SK-N-SH treated with all-trans-retinoic acid at 6 μM for 48 hours (cell line): ENCODE measurements around the gene OR52E1.

Source experiments
- ATAC-seq: fragments of 200-7000 bp; cut with Tn5 transposase; 3 replicates; pipeline ENCODE4 v1.9.1; 2020; ENCODE audit warnings: mild to moderate bottlenecking, moderate library complexity
- ARNTL ChIP-seq: fragments of 450-650 bp; formaldehyde crosslinking; IDR thresholded peaks from 2 replicates; pipeline ENCODE4 v1.5.0; 2020; ENCODE audit warnings: low read depth, mild to moderate bottlenecking, moderate library complexity, borderline replicate concordance
- BACH2 ChIP-seq: fragments of 250-450 bp; sonication (Bioruptor Pico); IDR thresholded peaks from 2 replicates; pipeline ENCODE4 v1.9.0; 2021; ENCODE audit warnings: mild to moderate bottlenecking, borderline replicate concordance
- CSDC2 ChIP-seq: fragments of 250-450 bp; sonication (Bioruptor Pico); IDR thresholded peaks from 2 replicates; pipeline ENCODE4 v1.5.0; 2020; ENCODE audit warnings: mild to moderate bottlenecking, moderate library complexity
- GLIS3 ChIP-seq: fragments of 250-450 bp; sonication (Bioruptor Pico); IDR thresholded peaks from 2 replicates; pipeline ENCODE4 v1.5.0; 2020; ENCODE audit warnings: mild to moderate bottlenecking, moderate library complexity
- ISL1 ChIP-seq: fragments of 250-450 bp; sonication (Bioruptor Pico); IDR thresholded peaks from 2 replicates; pipeline ENCODE4 v2.1.2; 2022; ENCODE audit warnings: mild to moderate bottlenecking, moderate library complexity
- OSR1 ChIP-seq: fragments of 250-450 bp; sonication (Bioruptor Pico); IDR thresholded peaks from 2 replicates; pipeline ENCODE4 v1.8.0; 2022; ENCODE audit warnings: moderate library complexity, mild to moderate bottlenecking, inconsistent platforms
- PATZ1 ChIP-seq: fragments of 250-450 bp; sonication (Bioruptor Pico); IDR thresholded peaks from 2 replicates; pipeline ENCODE4 v1.8.0; 2020; ENCODE audit warnings: mild to moderate bottlenecking, moderate library complexity, borderline replicate concordance
- POU6F1 ChIP-seq: fragments of 250-450 bp; sonication (Bioruptor Pico); IDR thresholded peaks from 2 replicates; pipeline ENCODE4 v1.8.0; 2021; ENCODE audit warnings: low read depth, mild to moderate bottlenecking, moderate library complexity, borderline replicate concordance
- PPARA ChIP-seq: fragments of 250-450 bp; sonication (Bioruptor Pico); IDR thresholded peaks from 2 replicates; pipeline ENCODE4 v1.5.0; 2020; ENCODE audit warnings: mild to moderate bottlenecking, borderline replicate concordance
- RARB ChIP-seq: fragments of 250-450 bp; sonication (Bioruptor Pico); IDR thresholded peaks from 2 replicates; pipeline ENCODE4 v1.8.0; 2021; ENCODE audit warnings: mild to moderate bottlenecking, moderate library complexity
- SNAI2 ChIP-seq: fragments of 250-450 bp; sonication (Bioruptor Pico); IDR thresholded peaks from 2 replicates; pipeline ENCODE4 v1.5.0; 2020; ENCODE audit warnings: mild to moderate bottlenecking, moderate library complexity
- TCF4 ChIP-seq: fragments of 250-450 bp; sonication (Bioruptor Pico); IDR thresholded peaks from 2 replicates; pipeline ENCODE4 v1.8.0; 2021; ENCODE audit warnings: mild to moderate bottlenecking, moderate library complexity, borderline replicate concordance
- TOX ChIP-seq: fragments of 250-450 bp; sonication (Bioruptor Pico); IDR thresholded peaks from 2 replicates; pipeline ENCODE4 v1.8.0; 2021; ENCODE audit warnings: mild to moderate bottlenecking, moderate library complexity, borderline replicate concordance
- TSHZ2 ChIP-seq: fragments of 250-450 bp; sonication (Bioruptor Pico); IDR thresholded peaks from 2 replicates; pipeline ENCODE4 v1.5.0; 2020; ENCODE audit warnings: mild to moderate bottlenecking, moderate library complexity
- ZC3H10 ChIP-seq: fragments of 250-450 bp; sonication (Bioruptor Pico); IDR thresholded peaks from 2 replicates; pipeline ENCODE4 v1.5.1; 2021; ENCODE audit warnings: mild to moderate bottlenecking, moderate library complexity
- ZFP3 ChIP-seq: fragments of 250-450 bp; sonication (Bioruptor Pico); IDR thresholded peaks from 2 replicates; pipeline ENCODE4 v1.5.0; 2020; ENCODE audit warnings: mild to moderate bottlenecking, moderate library complexity
- ZFP30 ChIP-seq: fragments of 450-650 bp; formaldehyde crosslinking; IDR thresholded peaks from 2 replicates; pipeline ENCODE4 v1.5.0; 2022; ENCODE audit warnings: mild to moderate bottlenecking, moderate library complexity
- ZNF565 ChIP-seq: fragments of 450-650 bp; formaldehyde crosslinking; conservative IDR thresholded peaks from 2 replicates; pipeline ENCODE4 v1.5.0; 2020; ENCODE audit warnings: low read depth, mild to moderate bottlenecking, moderate library complexity
- ZNF70 ChIP-seq: fragments of 450-650 bp; formaldehyde crosslinking; IDR thresholded peaks from 2 replicates; pipeline ENCODE4 v1.5.0; 2020; ENCODE audit warnings: mild to moderate bottlenecking, moderate library complexity
- ZNF8 ChIP-seq: fragments of 450-650 bp; formaldehyde crosslinking; IDR thresholded peaks from 2 replicates; pipeline ENCODE4 v1.5.0; 2020; ENCODE audit warnings: mild to moderate bottlenecking, moderate library complexity
- TF ChIP-seq, protein P1 (sequence below): fragments of 250-450 bp; sonication (Bioruptor Pico); IDR thresholded peaks from 2 replicates; pipeline ENCODE4 v1.5.1; 2020; ENCODE audit warnings: low read depth, mild to moderate bottlenecking, moderate library complexity

OR52E1 gene

DNA sequence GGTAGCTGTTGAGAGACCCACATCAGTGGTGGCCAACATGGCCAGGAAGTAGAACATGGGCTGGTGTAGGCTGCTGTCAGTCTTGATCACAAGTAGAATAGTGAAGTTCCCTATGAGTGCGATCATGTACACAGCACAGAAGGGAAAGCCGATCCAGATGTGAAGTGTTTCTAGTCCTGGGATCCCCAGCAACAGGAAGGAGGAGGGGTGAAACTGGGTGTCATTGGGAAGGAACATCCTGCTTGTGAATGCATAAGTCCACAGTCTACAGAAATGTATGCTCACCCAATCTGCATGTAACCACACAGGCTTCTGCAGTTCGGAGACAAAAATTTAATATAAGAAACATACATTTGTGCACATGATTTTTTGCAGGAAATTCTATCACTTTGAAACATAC lies 10.0 kb upstream of the OR52E1 start, which contains the start of gene OR52E2:
OR52E2 (minus strand) TSS at position 237 of the 400 bp plus-strand sequence; CDS start at position 237, 0 bp downstream.
- ATAC-seq, result no peak
- no peak for TF ChIP-seq ZNF8
- TF ChIP-seq OSR1 (CRISPR knock-in tag), result no peak
- TF ChIP-seq ZNF70 (CRISPR knock-in tag), result no peak
- TF ChIP-seq ARNTL (CRISPR knock-in tag), result no peak

DNA sequence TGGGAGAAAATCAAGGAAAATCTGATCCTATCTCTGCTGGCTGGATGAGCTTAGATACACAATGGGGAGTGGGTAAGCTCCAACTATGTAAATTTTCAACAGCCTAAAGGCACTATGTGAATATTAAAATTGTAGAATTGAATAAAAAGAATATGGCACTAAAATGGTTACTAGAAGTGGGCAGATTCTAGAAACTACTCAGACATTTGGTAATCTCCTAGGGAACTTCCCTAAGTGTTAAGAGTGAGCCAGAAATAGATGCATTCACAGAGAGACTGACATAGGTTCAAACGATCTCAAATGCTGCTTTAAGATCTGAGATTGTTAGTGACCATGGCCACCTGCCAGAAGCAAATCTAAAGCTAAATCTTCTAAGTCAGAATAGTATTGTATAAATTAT lies 4.3 kb upstream of the OR52E1 start:
- TF ChIP-seq TOX (CRISPR knock-in tag) (no peak), RARB (CRISPR knock-in tag) (no peak), GLIS3 (no peak), ISL1 (CRISPR knock-in tag) (no peak), CSDC2 (no peak), OSR1 (CRISPR knock-in tag) (no peak), ZNF70 (CRISPR knock-in tag) (no peak)
- no peak for ATAC-seq

GRCh38 chr11:5071799-5072198 lies 2.4 kb downstream of the OR52E1 start:
- no peak for ATAC-seq
- no peak for TF ChIP-seq ZFP3 (CRISPR knock-in tag)
- TF ChIP-seq TSHZ2 (CRISPR knock-in tag), result no peak
- TF ChIP-seq POU6F1 (CRISPR knock-in tag), result no peak
- TF ChIP-seq TOX (CRISPR knock-in tag), result no peak
- no peak for TF ChIP-seq ZNF70 (CRISPR knock-in tag)
- TF ChIP-seq RARB (CRISPR knock-in tag), result no peak
- no peak for TF ChIP-seq SNAI2 (CRISPR knock-in tag)
- no peak for TF ChIP-seq TCF4 (CRISPR knock-in tag)
- TF ChIP-seq, protein P1, sequence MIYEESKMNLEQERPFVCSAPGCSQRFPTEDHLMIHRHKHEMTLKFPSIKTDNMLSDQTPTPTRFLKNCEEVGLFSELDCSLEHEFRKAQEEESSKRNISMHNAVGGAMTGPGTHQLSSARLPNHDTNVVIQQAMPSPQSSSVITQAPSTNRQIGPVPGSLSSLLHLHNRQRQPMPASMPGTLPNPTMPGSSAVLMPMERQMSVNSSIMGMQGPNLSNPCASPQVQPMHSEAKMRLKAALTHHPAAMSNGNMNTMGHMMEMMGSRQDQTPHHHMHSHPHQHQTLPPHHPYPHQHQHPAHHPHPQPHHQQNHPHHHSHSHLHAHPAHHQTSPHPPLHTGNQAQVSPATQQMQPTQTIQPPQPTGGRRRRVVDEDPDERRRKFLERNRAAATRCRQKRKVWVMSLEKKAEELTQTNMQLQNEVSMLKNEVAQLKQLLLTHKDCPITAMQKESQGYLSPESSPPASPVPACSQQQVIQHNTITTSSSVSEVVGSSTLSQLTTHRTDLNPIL (CRISPR knock-in tag), result no peak
- no peak for TF ChIP-seq GLIS3
- no peak for TF ChIP-seq ISL1 (CRISPR knock-in tag)

- TF ChIP-seq PPARA (no peak), ZFP3 (CRISPR knock-in tag) (no peak)
- no peak for ATAC-seq
Observed at GRCh38 chr11:5081405-5081804, 12.0 kb downstream of the OR52E1 start.

DNA sequence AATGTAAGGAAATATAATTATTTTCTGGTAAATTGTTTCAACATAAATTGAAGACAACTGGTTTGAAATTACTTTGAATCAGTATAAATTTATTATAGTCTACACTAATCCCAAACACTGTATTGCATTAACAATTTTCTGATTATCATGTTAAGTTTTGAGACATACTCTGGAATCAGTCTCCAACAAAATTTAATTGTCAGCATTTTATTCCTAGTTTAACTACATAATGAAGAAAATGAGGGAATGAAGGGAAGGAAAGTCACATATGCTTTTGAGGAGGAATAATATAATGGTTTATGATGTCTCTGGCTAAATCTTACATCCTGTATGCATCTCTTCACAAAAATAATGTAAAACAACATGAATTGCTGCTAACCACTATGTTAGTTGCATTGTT lies 14.2 kb downstream of the OR52E1 start:
- no peak for ATAC-seq
- TF ChIP-seq ARNTL (CRISPR knock-in tag) (no peak), BACH2 (CRISPR knock-in tag) (no peak), ISL1 (CRISPR knock-in tag) (no peak), ZNF8 (no peak), GLIS3 (no peak), OSR1 (CRISPR knock-in tag) (no peak), SNAI2 (CRISPR knock-in tag) (no peak), TSHZ2 (CRISPR knock-in tag) (no peak), ZFP3 (CRISPR knock-in tag) (no peak), ZFP30 (CRISPR knock-in tag) (no peak), CSDC2 (no peak), ZNF565 (CRISPR knock-in tag) (no peak), TCF4 (CRISPR knock-in tag) (no peak), POU6F1 (CRISPR knock-in tag) (no peak), TOX (CRISPR knock-in tag) (no peak), ZC3H10 (no peak), ZNF70 (CRISPR knock-in tag) (no peak), PATZ1 (CRISPR knock-in tag) (no peak), PPARA (no peak)
